HepG2 (cell line): ENCODE results near the gene FAT1. TPM values are rescaled to one million over a fixed set of nuclear protein-coding genes. Genes with fewer than 3 reads are reported as not detected.
A peak's percentile ranks its signal among the peaks of the same experiment; 100 is the strongest.

Experiments
- AHDC1 ChIP-seq: sonication (generic); formaldehyde crosslinking; IDR thresholded peaks from 2 replicates; pipeline ENCODE4 v1.5.1; 2020; ENCODE audit warnings: mild to moderate bottlenecking, missing genetic modification reagents, borderline replicate concordance
- CBX1 ChIP-seq: IDR thresholded peaks from one replicate; pipeline ENCODE4 v1.6.1; 2016; ENCODE audit warnings: antibody characterized with exemption, low read depth
- CCDC6 ChIP-seq: sonication (generic); formaldehyde crosslinking; IDR thresholded peaks from 2 replicates; pipeline ENCODE4 v1.8.1; 2022; ENCODE audit warnings: mild to moderate bottlenecking, missing genetic modification reagents, moderate library complexity
- CEBPB ChIP-seq: IDR thresholded peaks from 2 replicates; pipeline ENCODE4 v1.6.1; 2011; ENCODE audit warnings: low read depth, low read length, improper control_type of control experiment, borderline replicate concordance
- ETV6 ChIP-seq: sonication (generic); formaldehyde crosslinking; conservative IDR thresholded peaks from 2 replicates; pipeline ENCODE4 v1.4.0; 2020; ENCODE audit warnings: missing genetic modification reagents
- GATAD1 ChIP-seq: IDR thresholded peaks from 2 replicates; pipeline ENCODE4 v1.6.1; 2016; ENCODE audit warnings: missing genetic modification reagents, missing compliant biosample characterization
- GPN1 ChIP-seq: sonication (generic); formaldehyde crosslinking; IDR thresholded peaks from 2 replicates; pipeline ENCODE4 v1.5.1; 2020; ENCODE audit warnings: missing genetic modification reagents, borderline replicate concordance
- GTF2F1 ChIP-seq: fragments of 150-350 bp; IDR thresholded peaks from 2 replicates; pipeline ENCODE4 v1.6.1; 2014; ENCODE audit warnings: low read length
- HMGXB4 ChIP-seq, 2 experiments: sonication (generic) in 1 of 2; formaldehyde crosslinking in 1 of 2; IDR thresholded peaks; 2 replicates each; pipeline versions ENCODE4 v1.4.0 to v1.6.1; 2018 to 2020; ENCODE audit warnings: missing genetic modification reagents in 2 of 2, borderline replicate concordance in 1 of 2, low read depth in 1 of 2, mild to moderate bottlenecking in 1 of 2, missing biosample characterization in 1 of 2
- JDP2 ChIP-seq: sonication (generic); formaldehyde crosslinking; IDR thresholded peaks from 2 replicates; pipeline ENCODE4 v1.8.1; 2022; ENCODE audit warnings: missing genetic modification reagents, borderline replicate concordance
- NRL ChIP-seq: sonication (generic); formaldehyde crosslinking; IDR thresholded peaks from 2 replicates; pipeline ENCODE4 v1.5.0; 2020; ENCODE audit warnings: missing genetic modification reagents, mild to moderate bottlenecking, moderate library complexity, borderline replicate concordance
- PCBP1 ChIP-seq: fragments of 200-400 bp; formaldehyde crosslinking; IDR thresholded peaks from 2 replicates; pipeline ENCODE4 v1.6.1; 2017; ENCODE audit warnings: mild to moderate bottlenecking, low read depth, low read length, borderline replicate concordance
- SNRNP70 ChIP-seq: fragments of 200-400 bp; formaldehyde crosslinking; IDR thresholded peaks from 2 replicates; pipeline ENCODE4 v1.6.1; 2017; ENCODE audit warnings: mild to moderate bottlenecking, low read depth, low read length, moderate library complexity
- ZBTB37 ChIP-seq: sonication (generic); formaldehyde crosslinking; IDR thresholded peaks from 2 replicates; pipeline ENCODE4 v1.4.0; 2020; ENCODE audit warnings: mild to moderate bottlenecking, missing genetic modification reagents
- ZNF138 ChIP-seq: sonication (generic); formaldehyde crosslinking; IDR thresholded peaks from 2 replicates; pipeline ENCODE4 v1.5.0; 2020; ENCODE audit warnings: mild to moderate bottlenecking, low read depth, missing genetic modification reagents
- ZNF143 ChIP-seq: sonication (generic); formaldehyde crosslinking; IDR thresholded peaks from 2 replicates; pipeline ENCODE4 v1.4.0; 2020; ENCODE audit warnings: missing genetic modification reagents
- ZNF326 ChIP-seq: sonication (generic); formaldehyde crosslinking; IDR thresholded peaks from 2 replicates; pipeline ENCODE4 v1.4.0; 2020; ENCODE audit warnings: missing genetic modification reagents, borderline replicate concordance
- ZNF580 ChIP-seq: IDR thresholded peaks from 2 replicates; pipeline ENCODE4 v1.6.1; 2016; ENCODE audit warnings: low read depth, borderline replicate concordance
- ZNF598 ChIP-seq: sonication (generic); formaldehyde crosslinking; IDR thresholded peaks from 2 replicates; pipeline ENCODE4 v1.5.1; 2020; ENCODE audit warnings: mild to moderate bottlenecking, missing genetic modification reagents, borderline replicate concordance
- polyA plus RNA-seq, 8 experiments: library from polyadenylated mRNA; depleted of rRNA in 3 of 8; stranded (reverse) in 7 of 8; unstranded in 1 of 8; fragments of >200 nt; fragmentation: Illumina TruSeq in 4 of 8; extraction: Trizol in 4 of 8; gene quantifications; 2 replicates each; pipeline versions ENCODE4 v1.2.1 to v1.2.3, GENCODE V29; 2011 to 2016; ENCODE audit warnings: low read depth in 4 of 8, missing spikeins in 1 of 8, mixed read lengths in 1 of 8; ENCODE audit not compliant: insufficient read depth in 1 of 8
- total RNA-seq, 5 experiments: library from RNA; depleted of rRNA; stranded (reverse); fragments of >200 nt; fragmentation: Illumina TruSeq; extraction: Trizol; gene quantifications; 2 replicates each; pipeline ENCODE4 v1.2.3, GENCODE V29; 2016; ENCODE audit warnings: low read depth in 1 of 5

The FAT1 gene
- total and polyA plus RNA-seq, 2 of the 13 experiments (the other 11 are each of a cell fraction or from before 2014, with no cell fraction given): 185 to 216 TPM

- peak; percentile 37; the same call in 1 of the 2 replicates for TF ChIP-seq ZNF143 (CRISPR knock-in tag)
- no peak for TF ChIP-seq ZNF138
- no peak for TF ChIP-seq ZNF326 (CRISPR knock-in tag)
- 0 out of 2 replicates have a peak, but pooled peaks have one; percentile 29 for TF ChIP-seq ZNF580 (CRISPR knock-in tag)
- peak; percentile 66; the same call in 1 of the 2 replicates for TF ChIP-seq CCDC6 (CRISPR knock-in tag)
- TF ChIP-seq GATAD1: peak; percentile 46; the same call in 1 of the 2 replicates
- 0 out of 4 replicates have a peak, but pooled peaks of 1 of the 2 experiments have one; percentile 45 for TF ChIP-seq HMGXB4 (CRISPR knock-in tag; IDR thresholded peaks at IDR 0.05; ENCODE audit: borderline replicate concordance in 1 of 2, low read depth in 1 of 2)
- no peak for TF ChIP-seq GPN1 (CRISPR knock-in tag)
- TF ChIP-seq GTF2F1: no peak
- TF ChIP-seq CEBPB: peak; percentile 69
- no peak for TF ChIP-seq PCBP1
- TF ChIP-seq JDP2 (CRISPR knock-in tag): no peak
- TF ChIP-seq CBX1: no peak
- TF ChIP-seq AHDC1 (CRISPR knock-in tag): peak; percentile 90; the same call in 1 of the 2 replicates
- TF ChIP-seq NRL (CRISPR knock-in tag): no peak
- TF ChIP-seq ZNF598 (CRISPR knock-in tag): no peak
- no peak for TF ChIP-seq ZBTB37 (CRISPR knock-in tag)
- TF ChIP-seq ETV6: no peak
- no peak for TF ChIP-seq SNRNP70
Observed at GRCh38 chr4:186755550-186756519, 32.2 kb upstream of the FAT1 start (continued).
